SK-N-SH (cell line): ENCODE measurements around the gene DNAJC25.

ENCODE experiments used
- CTCF ChIP-seq: fragments of 200-600 bp; sonication (generic); IDR thresholded peaks from 2 replicates; pipeline ENCODE4 v1.6.1; 2017; ENCODE audit warnings: antibody characterized with exemption, mild to moderate bottlenecking, moderate library complexity
- FOXM1 ChIP-seq: IDR thresholded peaks from 2 replicates; pipeline ENCODE4 v1.4.0; 2012; ENCODE audit warnings: low read depth, mild to moderate bottlenecking
- MXI1 ChIP-seq: IDR thresholded peaks from 2 replicates; pipeline ENCODE4 v1.6.1; 2012; ENCODE audit warnings: mild to moderate bottlenecking, low read depth, low read length, improper control_type of control experiment
- SIN3A ChIP-seq: IDR thresholded peaks from 2 replicates; pipeline ENCODE4 v1.6.1; 2012; ENCODE audit warnings: low read depth, mild to moderate bottlenecking, low read length, moderate library complexity, borderline replicate concordance

- TF ChIP-seq FOXM1 = no peak
- TF ChIP-seq CTCF = peak; percentile 60
- no peak for TF ChIP-seq MXI1
- TF ChIP-seq SIN3A = no peak
Observed at GRCh38 chr9:111691672-111692329, 60.7 kb downstream of the DNAJC25 start.
